Vagina (tissue), 2 donors: ENCODE data around the gene POLR3E.

Source experiments
- CTCF ChIP-seq, 3 experiments: fragments of 450-650 bp in 2 of 3; fragments of 200-600 bp in 1 of 3; sonication (generic) in 1 of 3; IDR thresholded peaks; one replicate each; pipeline ENCODE4 v1.5.1; 2017 to 2019; ENCODE audit warnings: antibody characterized with exemption in 3 of 3, mild to moderate bottlenecking in 2 of 3, moderate library complexity in 2 of 3
- POLR2A ChIP-seq, 2 donors: fragments of 450-650 bp; IDR thresholded peaks; one replicate each; pipeline ENCODE4 v1.6.1; 2017; ENCODE audit warnings: antibody characterized with exemption in 2 of 2, mild to moderate bottlenecking in 2 of 2, moderate library complexity in 2 of 2
- POLR2AphosphoS5 ChIP-seq, 2 donors: sonication (generic); formaldehyde crosslinking; IDR thresholded peaks; one replicate each; pipeline ENCODE4 v1.9.0; 2017; ENCODE audit warnings: antibody characterized with exemption in 2 of 2, mild to moderate bottlenecking in 2 of 2, low read depth in 1 of 2; ENCODE audit not compliant: insufficient read depth in 1 of 2

- TF ChIP-seq CTCF (IDR thresholded peaks at IDR 0.05) = no peak
- TF ChIP-seq POLR2A (IDR thresholded peaks at IDR 0.05) = no peak
- TF ChIP-seq POLR2AphosphoS5 (IDR thresholded peaks at IDR 0.05; ENCODE audit: insufficient read depth in 1 of 2, low read depth in 1 of 2) = no peak
These were observed 62.5 kb downstream of the POLR3E start for GRCh38 chr16:22359679-22360078.
